Stimulated activated CD4-positive, alpha-beta T cell treated with anti-CD3 and anti-CD28 coated beads, Interleukin-4, amount 100 ng/mL, for 4 hours (primary cell): ENCODE data around the gene RBMS1.
"Not testable (repeated sequence)": the region's sequence is repeated elsewhere in the genome, so short reads cannot be mapped to it uniquely, and the experiment has no call there.

Experiments
- DNase-seq, 2 experiments: peaks; one replicate each; pipeline ENCODE4 v3.0.0-alpha.2; 2020

The RBMS1 gene

GRCh38 chr2:160376576-160376975 lies 117.0 kb downstream of the RBMS1 start:
- DNase-seq, result no peak

- no peak for DNase-seq
Measured at GRCh38 chr2:160375802-160376469, 117.7 kb downstream of the RBMS1 start.

GRCh38 chr2:160375037-160375436 lies 118.6 kb downstream of the RBMS1 start:
- no peak for DNase-seq

GRCh38 chr2:160373666-160374065 lies 119.9 kb downstream of the RBMS1 start:
- DNase-seq, result no peak

GRCh38 chr2:160373263-160373662 lies 120.3 kb downstream of the RBMS1 start:
- DNase-seq, result no peak

- DNase-seq, result no peak
Measured at GRCh38 chr2:160372585-160372984, 121.0 kb downstream of the RBMS1 start.

GRCh38 chr2:160372010-160372356 lies 121.6 kb downstream of the RBMS1 start:
- no peak for DNase-seq

- DNase-seq, result no peak
Measured at GRCh38 chr2:160371251-160372009, 122.2 kb downstream of the RBMS1 start.

- DNase-seq, result no peak
Measured at GRCh38 chr2:160368988-160369930, 124.3 kb downstream of the RBMS1 start.

- no peak for DNase-seq
Measured at GRCh38 chr2:160367887-160368286, 125.7 kb downstream of the RBMS1 start.

GRCh38 chr2:160367139-160367538 lies 126.5 kb downstream of the RBMS1 start:
- DNase-seq, result not testable (repeated sequence)

- DNase-seq, result no peak
Measured at GRCh38 chr2:160366474-160366873, 127.1 kb downstream of the RBMS1 start.

- no peak for DNase-seq
Measured at GRCh38 chr2:160365716-160366367, 127.8 kb downstream of the RBMS1 start.

GRCh38 chr2:160364364-160364763 lies 129.2 kb downstream of the RBMS1 start:
- DNase-seq, result no peak

GRCh38 chr2:160363961-160364360 lies 129.6 kb downstream of the RBMS1 start:
- no peak for DNase-seq

GRCh38 chr2:160363055-160363454 lies 130.6 kb downstream of the RBMS1 start:
- DNase-seq, result no peak

- no peak for DNase-seq
Measured at GRCh38 chr2:160362541-160362940, 131.1 kb downstream of the RBMS1 start.

GRCh38 chr2:160362018-160362417 lies 131.6 kb downstream of the RBMS1 start:
- no peak for DNase-seq

GRCh38 chr2:160360089-160360757 lies 133.4 kb downstream of the RBMS1 start:
- no peak for DNase-seq

GRCh38 chr2:160358046-160358445 lies 135.6 kb downstream of the RBMS1 start:
- DNase-seq, result no peak

- DNase-seq, result no peak
Measured at GRCh38 chr2:160356485-160356884, 137.1 kb downstream of the RBMS1 start.

- no peak for DNase-seq
Measured at GRCh38 chr2:160355080-160355479, 138.5 kb downstream of the RBMS1 start.
